Chondrocyte (in vitro differentiated cells): ENCODE data around the gene PIGL. TPM values are rescaled to one million over a fixed set of nuclear protein-coding genes. Genes with fewer than 3 reads are reported as not detected.

Experiments
- microRNA-seq: library from miRNA; unstranded; fragments of <30 nt; microRNA quantifications from one replicate; pipeline ENCODE4 v1.2.0, GENCODE V29; 2020; ENCODE audit warnings: borderline number of aligned reads
- total RNA-seq: library from RNA; stranded (reverse); gene quantifications from 3 replicates; pipeline ENCODE4 v1.2.1, GENCODE V29; 2021

The PIGL gene
- total RNA-seq, 1 donor from 2014 or later = 15.9 TPM

Small RNA genes within 50 kb of the gene (microRNA-seq; reads per million reads assigned to microRNA genes)
- gene MIR1288 = not detected

Other genes with a start within 250 kb of the PIGL start
- gene ZSWIM7, start 217.5 kb upstream of the PIGL start, total RNA-seq = 16.7 to 18.7 TPM (median 18.2 TPM) in 3 replicates
- 22.9 to 28.3 TPM (median 23.7 TPM) in 3 replicates for gene TTC19, start 217.4 kb upstream of the PIGL start, total RNA-seq
- gene NCOR1, start 1.7 kb upstream of the PIGL start, total RNA-seq = 102 to 115 TPM (median 108 TPM) in 3 replicates
- gene CENPV, start 136.3 kb downstream of the PIGL start, total RNA-seq = 4.3 to 12.3 TPM (median 10.7 TPM) in 3 replicates
- 1,031 to 1,215 TPM (median 1,058 TPM) in 3 replicates for gene UBB, start 163.9 kb downstream of the PIGL start, total RNA-seq
- gene TRPV2, start 198.4 kb downstream of the PIGL start, total RNA-seq = 1.6 to 47.6 TPM (median 43.5 TPM) in 3 replicates